GM12891 (cell line): ENCODE measurements around the gene CHST8.

Experiments used
- POLR2A ChIP-seq: IDR thresholded peaks from 2 replicates; pipeline ENCODE4 v1.6.1; 2011; ENCODE audit warnings: low read depth, low read length, control low read depth
- POLR2AphosphoS5 ChIP-seq: IDR thresholded peaks from 2 replicates; pipeline ENCODE4 v1.6.1; 2011; ENCODE audit warnings: low read depth, low read length, control low read depth
- TAF1 ChIP-seq: IDR thresholded peaks from 2 replicates; pipeline ENCODE4 v1.6.1; 2011; ENCODE audit warnings: low read depth, low read length, control low read depth

- TF ChIP-seq TAF1: no peak
- no peak for TF ChIP-seq POLR2A
- no peak for TF ChIP-seq POLR2AphosphoS5
These were observed 129.1 kb downstream of the CHST8 start for GRCh38 chr19:33750587-33751435.
